Activated T-helper 9 cell treated with anti-CD3 and anti-CD28 coated beads, Interleukin-2, amount 50 U/mL, for 16 hours (primary cell): ENCODE data around the gene ABCD3.
"Not testable (repeated sequence)": the region's sequence is repeated elsewhere in the genome, so short reads cannot be mapped to it uniquely, and the experiment has no call there.

ENCODE experiments used
- DNase-seq: peaks from one replicate; pipeline ENCODE4 v3.0.0-alpha.2; 2020; ENCODE audit warnings: low read depth

The ABCD3 gene

GRCh38 chr1:94416901-94417727 is 1.1 kb upstream of the ABCD3 start:
- DNase-seq: no peak

- no peak for DNase-seq
These were observed 536 bp upstream of the ABCD3 start for GRCh38 chr1:94417728-94417977.

- DNase-seq: no peak
These were observed 771 bp downstream of the ABCD3 start for GRCh38 chr1:94418664-94419655.

- DNase-seq: no peak
These were observed 4.1 kb downstream of the ABCD3 start for GRCh38 chr1:94422115-94422820.

- DNase-seq: no peak
These were observed 7.8 kb downstream of the ABCD3 start for GRCh38 chr1:94425821-94426484.

GRCh38 chr1:94426485-94426870 is 8.3 kb downstream of the ABCD3 start:
- DNase-seq: not testable (repeated sequence)

- no peak for DNase-seq
These were observed 10.3 kb downstream of the ABCD3 start for GRCh38 chr1:94428441-94428840.

- not testable (repeated sequence) for DNase-seq
These were observed 10.8 kb downstream of the ABCD3 start for GRCh38 chr1:94428927-94429528.

- DNase-seq: not testable (repeated sequence)
These were observed 11.9 kb downstream of the ABCD3 start for GRCh38 chr1:94430066-94430465.

- DNase-seq: no peak
These were observed 15.7 kb downstream of the ABCD3 start for GRCh38 chr1:94433866-94434265.

- DNase-seq: no peak
These were observed 16.3 kb downstream of the ABCD3 start for GRCh38 chr1:94434365-94435045.

- DNase-seq: no peak
These were observed 20.6 kb downstream of the ABCD3 start for GRCh38 chr1:94438692-94439276.

GRCh38 chr1:94440088-94440487 is 21.9 kb downstream of the ABCD3 start:
- DNase-seq: no peak

- not testable (repeated sequence) for DNase-seq
These were observed 24.9 kb downstream of the ABCD3 start for GRCh38 chr1:94443067-94443466.

- DNase-seq: not testable (repeated sequence)
These were observed 26.6 kb downstream of the ABCD3 start for GRCh38 chr1:94444819-94445218.

GRCh38 chr1:94445733-94446132 is 27.5 kb downstream of the ABCD3 start:
- DNase-seq: not testable (repeated sequence)

GRCh38 chr1:94446177-94446576 is 28.0 kb downstream of the ABCD3 start:
- not testable (repeated sequence) for DNase-seq

- DNase-seq: not testable (repeated sequence)
These were observed 30.6 kb downstream of the ABCD3 start for GRCh38 chr1:94448741-94449140.

GRCh38 chr1:94456736-94457135 is 38.5 kb downstream of the ABCD3 start:
- no peak for DNase-seq

GRCh38 chr1:94462606-94463005 is 44.4 kb downstream of the ABCD3 start:
- no peak for DNase-seq
